Uterus (tissue), 4 donors: ENCODE results near the gene BEST1. TPM values are rescaled to one million over a fixed set of nuclear protein-coding genes. Genes with fewer than 3 reads are reported as not detected.

Experiments used
- DNase-seq, 2 donors: peaks; one replicate each; pipeline ENCODE4 v3.0.0-alpha.2; 2019 to 2020
- H3K27ac ChIP-seq, 2 donors: fragments of 200-600 bp; sonication (generic); 1 replicate in 1 of 2; 2 replicates in 1 of 2; pipeline ENCODE4 v1.5.1; 2016 to 2018
- H3K27me3 ChIP-seq, 2 donors: fragments of 200-600 bp; sonication (generic); one replicate each; pipeline ENCODE4 v1.5.1; 2018 to 2019; ENCODE audit warnings: control low read depth in 1 of 2
- H3K36me3 ChIP-seq, 2 donors: fragments of 200-600 bp; sonication (generic); one replicate each; pipeline ENCODE4 v1.5.1; 2019; ENCODE audit warnings: control low read depth in 1 of 2
- H3K4me1 ChIP-seq, 2 donors: fragments of 200-600 bp; sonication (generic); one replicate each; pipeline ENCODE4 v1.5.1; 2018 to 2019; ENCODE audit warnings: control low read depth in 1 of 2
- H3K4me3 ChIP-seq, 2 donors: fragments of 200-600 bp; sonication (generic); 1 replicate in 1 of 2; 2 replicates in 1 of 2; pipeline ENCODE4 v1.5.1; 2018 to 2019; ENCODE audit warnings: mild to moderate bottlenecking in 1 of 2
- H3K9me3 ChIP-seq, 2 donors: fragments of 200-600 bp; sonication (generic); one replicate each; pipeline ENCODE4 v1.5.1; 2019; ENCODE audit warnings: control low read depth in 1 of 2
- CTCF ChIP-seq, 4 experiments: fragments of 200-600 bp in 2 of 4; fragments of 450-650 bp in 2 of 4; sonication (generic) in 2 of 4; IDR thresholded peaks; one replicate each; pipeline ENCODE4 v1.5.1; 2016 to 2019; ENCODE audit warnings: antibody characterized with exemption in 4 of 4, mild to moderate bottlenecking in 2 of 4, moderate library complexity in 1 of 4
- POLR2A ChIP-seq, 2 donors: fragments of 450-650 bp; IDR thresholded peaks; one replicate each; pipeline ENCODE4 v1.6.1; 2016; ENCODE audit warnings: antibody characterized with exemption in 2 of 2, mild to moderate bottlenecking in 1 of 2, moderate library complexity in 1 of 2
- intact Hi-C: fragments of 100-400 bp; cut with DNase I; formaldehyde crosslinking; loops from one replicate; pipeline ENCODE4 v1.15.1; 2023; ENCODE audit warnings: low total_unique reads
- total RNA-seq, 4 donors: library from RNA; depleted of rRNA in 3 of 4; stranded (reverse); fragments of >200 nt in 3 of 4; gene quantifications; one replicate each; pipeline versions ENCODE4 v1.1.0 to v1.2.4, GENCODE V29; 2014 to 2023
- donor health status: DM: yes; HTN: yes; CAD: no.

BEST1 gene
- total RNA-seq, 4 donors from 2014 or later, result 3.3 to 11.1 (median 3.9) TPM

GRCh38 chr11:61974766-61975631 is 24.8 kb downstream of the BEST1 start:
- intact Hi-C loops, result no loop called here
- peak overlapping the region; percentile 100 for H3K27ac ChIP-seq
- DNase-seq, result no peak
- no peaks in the 10 kb centered on the region for H3K36me3 ChIP-seq
- no peak overlapping the region for H3K4me3 ChIP-seq
- H3K27me3 ChIP-seq, result no peaks in the 10 kb centered on the region
- no peaks in the 10 kb centered on the region for H3K9me3 ChIP-seq
- no peak for TF ChIP-seq POLR2A (IDR thresholded peaks at IDR 0.05)
- TF ChIP-seq CTCF (IDR thresholded peaks at IDR 0.05), result no peak
- H3K4me1 ChIP-seq, result peaks cover 20 to 26% of the 10 kb centered on the region in 2 donors

GRCh38 chr11:61975638-61976419 is 25.7 kb downstream of the BEST1 start:
- no peak for DNase-seq
- Histone ChIP-seq H3K4me1 (peaks cover 16 to 24% of the 10 kb centered on the region in 2 donors), H3K36me3 (no peaks in the 10 kb centered on the region), H3K4me3 (no peak overlapping the region), H3K27me3 (no peaks in the 10 kb centered on the region), H3K27ac (peak overlapping the region in 1 of 2 donors; percentile 100), H3K9me3 (no peaks in the 10 kb centered on the region)
- TF ChIP-seq CTCF (IDR thresholded peaks at IDR 0.05), result no peak
- no peak for TF ChIP-seq POLR2A (IDR thresholded peaks at IDR 0.05)
- intact Hi-C loops, result no loop called here

- DNase-seq, result no peak
- no peak overlapping the region for H3K27ac ChIP-seq
- no peak overlapping the region for H3K4me3 ChIP-seq
- no peaks in the 10 kb centered on the region for H3K27me3 ChIP-seq
- intact Hi-C loops, result no loop called here
- H3K4me1 ChIP-seq, result peaks cover 10 to 20% of the 10 kb centered on the region in 2 donors
- no peaks in the 10 kb centered on the region for H3K36me3 ChIP-seq
- TF ChIP-seq CTCF (IDR thresholded peaks at IDR 0.05), result no peak
- no peak for TF ChIP-seq POLR2A (IDR thresholded peaks at IDR 0.05)
- no peaks in the 10 kb centered on the region for H3K9me3 ChIP-seq
Measured at GRCh38 chr11:61976420-61976800, 26.3 kb downstream of the BEST1 start.

GRCh38 chr11:61976813-61977475 is 26.8 kb downstream of the BEST1 start:
- H3K4me3 ChIP-seq, result no peak overlapping the region
- no peak for DNase-seq
- H3K9me3 ChIP-seq, result no peaks in the 10 kb centered on the region
- H3K4me1 ChIP-seq, result peaks cover 10 to 20% of the 10 kb centered on the region in 2 donors
- H3K27me3 ChIP-seq, result no peaks in the 10 kb centered on the region
- H3K36me3 ChIP-seq, result no peaks in the 10 kb centered on the region
- intact Hi-C loops, result no loop called here
- H3K27ac ChIP-seq, result no peak overlapping the region
- no peak for TF ChIP-seq POLR2A (IDR thresholded peaks at IDR 0.05)
- TF ChIP-seq CTCF (IDR thresholded peaks at IDR 0.05), result no peak
